Adrenal gland (tissue), 12 donors: ENCODE data around the gene BTBD16. TPM values are rescaled to one million over a fixed set of nuclear protein-coding genes. Genes with fewer than 3 reads are reported as not detected.

Experiments used
- DNase-seq, 7 donors: peaks; one replicate each; pipeline ENCODE4 v3.0.0-alpha.2; 2019 to 2020
- H3K27ac ChIP-seq, 5 donors: fragments of 200-600 bp; sonication (generic) in 4 of 5; 1 replicate in 3 of 5; 2 replicates in 2 of 5; pipeline versions ENCODE4 v1.5.1 to v1.8.0; 2016 to 2020; ENCODE audit warnings: mild to moderate bottlenecking in 1 of 5
- H3K27me3 ChIP-seq: fragments of 200-600 bp; 2 replicates; pipeline ENCODE4 v1.8.0; 2021
- H3K36me3 ChIP-seq, 2 donors: fragments of 200-600 bp; replicated peaks in 1 of 2; 1 replicate in 1 of 2; 2 replicates in 1 of 2; pipeline versions ENCODE4 v1.5.1 to v1.8.0; 2018 to 2022
- H3K4me1 ChIP-seq, 2 donors: fragments of 200-600 bp; replicated peaks in 1 of 2; 1 replicate in 1 of 2; 2 replicates in 1 of 2; pipeline versions ENCODE4 v1.5.1 to v1.8.0; 2018 to 2021
- H3K4me3 ChIP-seq, 4 donors: fragments of 200-600 bp; sonication (generic) in 3 of 4; one replicate each; pipeline ENCODE4 v1.5.1; 2016 to 2018
- H3K9me3 ChIP-seq, 3 donors: fragments of 200-600 bp; sonication (generic) in 1 of 3; replicated peaks in 1 of 3; 1 replicate in 2 of 3; 2 replicates in 1 of 3; pipeline versions ENCODE4 v1.5.1 to v1.8.0; 2016 to 2021
- POLR2A ChIP-seq, 2 donors: fragments of 450-650 bp; IDR thresholded peaks; one replicate each; pipeline ENCODE4 v1.6.1; 2017; ENCODE audit warnings: antibody characterized with exemption in 2 of 2, mild to moderate bottlenecking in 2 of 2, moderate library complexity in 1 of 2
- whole genome bisulfite sequencing, 4 donors: extraction: QIAGEN DNeasy Blood & Tissue Kit in 2 of 4; methylation state at CpG; one replicate each; pipeline versions ENCODE4 v1.1.5 to v1.1.7; 2013 to 2017; 5-methylcytosine and 5-hydroxymethylcytosine counted together
- intact Hi-C, 2 donors: fragments of 100-400 bp; cut with DNase I; formaldehyde crosslinking; loops; one replicate each; pipeline versions ENCODE4 v1.14.1 to v1.15.0; 2022 to 2023
- polyA plus RNA-seq, 3 donors: library from polyadenylated mRNA; stranded (reverse); fragments of 200-250 nt in 2 of 3; fragments of 350-450 nt in 1 of 3; fragmentation: Illumina TruSeq in 1 of 3; extraction: RNeasy Lipid Tissue Mini Kit (QIAGEN cat#74804) in 1 of 3; gene quantifications; one replicate each; pipeline ENCODE4 v1.2.3, GENCODE V29; 2013 to 2014
- total RNA-seq, 9 donors: library from RNA; depleted of rRNA in 4 of 9; stranded (reverse); fragments of >200 nt in 4 of 9; fragments of 120-200 nt in 1 of 9; fragmentation: NEBNext Ultra II Directional in 1 of 9; extraction: Animal tissue kit (Norgen Biotek cat#: 25700) in 1 of 9; gene quantifications; one replicate each; pipeline versions ENCODE4 v1.1.0 to v1.2.4, GENCODE V29; 2013 to 2023
- TF ChIP-seq, protein P1 (sequence below), 6 experiments: fragments of 450-650 bp in 4 of 6; fragments of 200-600 bp in 2 of 6; sonication (generic) in 1 of 6; IDR thresholded peaks; 1 replicate in 5 of 6; 2 replicates in 1 of 6; pipeline versions ENCODE4 v1.5.1 to v1.8.0; 2016 to 2021; ENCODE audit warnings: antibody characterized with exemption in 6 of 6, mild to moderate bottlenecking in 2 of 6, moderate library complexity in 1 of 6
- donor health status: healthy with polysubstance abuse.
- donor health status: Bipolar disorder and iron deficiency.
- donor health status: DM: yes; HTN: yes; CAD: no.
- donor health status: DM: no; HTN: no; CAD: no.
- donor health status: DM: no; HTN: no; CAD: no.
- donor health status: DM: yes; HTN: yes; CAD: no.

Gene BTBD16
- total and polyA plus RNA-seq, 12 donors: 0.11 to 0.48 (median 0.24) TPM; not detected in 5

DNA sequence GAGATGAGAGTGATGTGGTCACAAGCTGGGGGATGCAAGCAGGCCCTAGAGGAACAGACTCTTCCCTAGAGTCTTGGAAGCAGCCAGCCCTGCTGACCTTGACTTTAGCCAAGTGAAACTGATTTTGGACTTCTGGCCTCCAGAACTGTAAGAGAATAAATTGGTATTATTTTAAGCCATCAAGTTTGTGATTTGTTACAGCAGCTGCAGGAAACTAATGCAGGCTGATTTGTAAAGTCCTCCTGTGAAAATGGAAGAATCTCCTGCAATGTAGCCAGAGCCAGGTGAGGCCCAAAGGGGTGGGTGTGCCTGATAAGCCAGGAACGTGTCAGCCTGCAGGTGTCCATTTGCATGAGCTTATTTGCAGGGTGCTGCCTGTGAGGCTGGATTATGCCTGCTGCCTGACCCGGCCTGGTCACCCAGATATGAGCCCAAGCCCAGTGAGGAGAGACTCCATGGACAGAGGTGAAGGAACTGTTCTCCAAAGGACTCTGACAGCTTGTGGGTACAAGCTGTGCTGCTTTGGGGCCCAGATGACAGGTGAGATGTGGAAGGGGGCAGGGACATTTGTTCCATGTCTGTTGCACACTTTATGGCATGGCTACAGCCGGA, 78.8 kb downstream of the BTBD16 start:
- WGBS, 4 donors: 76 to 88% (median 82%) methylated on average over 2 to 3 of the region's 3 CpGs
- no peak for DNase-seq
- H3K4me1 ChIP-seq: no peaks in the 10 kb centered on the region
- H3K4me3 ChIP-seq: no peak overlapping the region
- intact Hi-C loops: loop anchor here in 1 of 2 donors (10.0 kb wide), 1 partner anchor 85 kb away; no protein-coding TSS in a partner anchor
- H3K27me3 ChIP-seq: no peaks in the 10 kb centered on the region
- H3K27ac ChIP-seq: no peak overlapping the region
- no peaks in the 10 kb centered on the region for H3K36me3 ChIP-seq
- H3K9me3 ChIP-seq: no peaks in the 10 kb centered on the region
- TF ChIP-seq POLR2A (IDR thresholded peaks at IDR 0.05): no peak

DNA sequence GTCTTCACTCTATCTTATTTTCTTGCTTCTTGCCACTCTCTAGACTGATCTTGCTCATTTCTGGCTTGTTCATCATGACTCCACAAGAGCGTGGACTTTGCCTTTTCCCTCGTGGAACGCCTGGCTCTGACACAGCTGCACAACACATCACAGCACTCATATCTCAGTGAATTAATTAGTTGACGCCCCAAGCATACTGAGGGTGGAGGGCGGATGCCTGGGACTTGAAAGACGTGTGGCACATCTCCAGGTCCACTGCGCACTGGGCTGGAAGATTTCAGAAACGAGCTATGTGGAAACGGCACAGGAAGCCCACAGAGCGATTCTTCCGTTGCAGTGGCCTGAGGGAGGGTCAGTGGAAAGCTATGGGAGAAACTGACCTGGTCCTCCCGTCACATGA, 79.8 kb downstream of the BTBD16 start:
- DNase-seq: no peak
- WGBS, 4 donors: 71 to 85% (median 77%) methylated on average over 12 of the region's 12 CpGs
- no peaks in the 10 kb centered on the region for H3K36me3 ChIP-seq
- H3K4me3 ChIP-seq: no peak overlapping the region
- no peaks in the 10 kb centered on the region for H3K9me3 ChIP-seq
- H3K27me3 ChIP-seq: no peaks in the 10 kb centered on the region
- TF ChIP-seq, protein P1, sequence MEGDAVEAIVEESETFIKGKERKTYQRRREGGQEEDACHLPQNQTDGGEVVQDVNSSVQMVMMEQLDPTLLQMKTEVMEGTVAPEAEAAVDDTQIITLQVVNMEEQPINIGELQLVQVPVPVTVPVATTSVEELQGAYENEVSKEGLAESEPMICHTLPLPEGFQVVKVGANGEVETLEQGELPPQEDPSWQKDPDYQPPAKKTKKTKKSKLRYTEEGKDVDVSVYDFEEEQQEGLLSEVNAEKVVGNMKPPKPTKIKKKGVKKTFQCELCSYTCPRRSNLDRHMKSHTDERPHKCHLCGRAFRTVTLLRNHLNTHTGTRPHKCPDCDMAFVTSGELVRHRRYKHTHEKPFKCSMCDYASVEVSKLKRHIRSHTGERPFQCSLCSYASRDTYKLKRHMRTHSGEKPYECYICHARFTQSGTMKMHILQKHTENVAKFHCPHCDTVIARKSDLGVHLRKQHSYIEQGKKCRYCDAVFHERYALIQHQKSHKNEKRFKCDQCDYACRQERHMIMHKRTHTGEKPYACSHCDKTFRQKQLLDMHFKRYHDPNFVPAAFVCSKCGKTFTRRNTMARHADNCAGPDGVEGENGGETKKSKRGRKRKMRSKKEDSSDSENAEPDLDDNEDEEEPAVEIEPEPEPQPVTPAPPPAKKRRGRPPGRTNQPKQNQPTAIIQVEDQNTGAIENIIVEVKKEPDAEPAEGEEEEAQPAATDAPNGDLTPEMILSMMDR (IDR thresholded peaks at IDR 0.05): no peak
- no peak for TF ChIP-seq POLR2A (IDR thresholded peaks at IDR 0.05)
- intact Hi-C loops: no loop called here
- no peaks in the 10 kb centered on the region for H3K4me1 ChIP-seq
- no peak overlapping the region for H3K27ac ChIP-seq

DNA sequence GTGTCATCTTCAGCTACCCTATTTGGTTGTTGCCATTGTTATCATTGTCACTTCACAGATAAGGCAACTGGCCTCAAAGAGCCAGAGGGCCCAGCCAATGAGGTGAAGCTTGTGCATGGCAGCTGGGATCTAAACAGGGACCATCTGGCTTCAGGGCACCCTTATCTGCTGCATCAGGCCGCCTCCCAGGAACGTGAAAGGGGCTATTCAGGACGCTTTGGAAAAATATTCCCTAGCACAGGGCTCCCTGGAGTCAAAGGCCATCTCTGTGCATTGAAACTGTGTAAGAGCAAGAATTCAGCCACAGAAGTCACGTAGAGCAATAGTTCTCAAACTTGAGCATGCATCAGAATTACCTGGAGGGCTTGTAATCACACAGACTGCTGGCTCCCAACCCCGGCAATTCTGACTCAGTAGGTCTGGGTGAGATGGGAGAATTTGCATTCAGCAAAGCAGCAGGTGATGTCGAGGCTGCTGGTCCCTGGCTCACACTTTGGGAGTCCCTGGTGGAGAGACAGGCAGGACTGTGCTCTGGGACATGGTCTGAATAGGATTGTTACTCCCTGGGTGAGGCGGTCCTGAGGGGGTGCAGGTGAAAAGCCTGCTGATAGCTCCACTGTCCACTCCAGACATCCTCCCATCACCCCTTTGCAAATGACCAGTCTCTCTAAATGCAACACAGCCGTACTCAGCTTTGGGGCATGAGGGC, 81.9 kb downstream of the BTBD16 start:
- Histone ChIP-seq H3K4me3 (no peak overlapping the region), H3K27ac (no peak overlapping the region), H3K9me3 (peaks cover 0 to under 1% (median 0%) of the 10 kb centered on the region in 3 donors), H3K36me3 (no peaks in the 10 kb centered on the region), H3K4me1 (no peaks in the 10 kb centered on the region), H3K27me3 (no peaks in the 10 kb centered on the region)
- 50 to 66% (median 55%) methylated on average over 5 to 8 of the region's 8 CpGs for WGBS, 4 donors
- DNase-seq: no peak
- intact Hi-C loops: no loop called here
- TF ChIP-seq, protein P1 (IDR thresholded peaks at IDR 0.05): no peak
- TF ChIP-seq POLR2A (IDR thresholded peaks at IDR 0.05): no peak

DNA sequence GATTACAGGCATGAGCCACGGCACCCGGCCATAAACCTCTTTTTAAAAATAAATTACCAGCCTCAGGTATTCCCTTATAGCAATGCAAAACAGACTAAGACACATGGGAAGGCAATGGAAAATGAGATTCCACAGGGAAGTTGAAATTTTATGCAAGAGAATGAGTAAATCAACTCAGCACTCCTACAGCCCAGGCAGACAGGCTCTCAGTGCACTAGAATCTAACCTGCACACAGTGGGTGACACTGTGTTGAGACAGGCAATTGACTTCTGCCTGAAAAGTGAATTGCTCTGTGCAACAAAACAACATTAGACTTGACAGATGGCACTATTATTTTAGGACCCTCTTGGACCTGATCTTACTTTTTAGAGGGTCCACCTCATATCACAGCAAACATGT, 83.3 kb downstream of the BTBD16 start:
- TF ChIP-seq, protein P1 (IDR thresholded peaks at IDR 0.05): no peak
- TF ChIP-seq POLR2A (IDR thresholded peaks at IDR 0.05): no peak
- H3K27ac ChIP-seq: no peak overlapping the region
- H3K9me3 ChIP-seq: peaks cover 0 to 5% (median 0%) of the 10 kb centered on the region in 3 donors
- intact Hi-C loops: no loop called here
- H3K4me3 ChIP-seq: no peak overlapping the region
- no peaks in the 10 kb centered on the region for H3K27me3 ChIP-seq
- WGBS, 4 donors: 73 to 81% (median 79%) methylated on average over 2 of the region's 2 CpGs
- no peaks in the 10 kb centered on the region for H3K4me1 ChIP-seq
- no peaks in the 10 kb centered on the region for H3K36me3 ChIP-seq
- no peak for DNase-seq
